ENCODE results near the gene INMT.

DNA sequence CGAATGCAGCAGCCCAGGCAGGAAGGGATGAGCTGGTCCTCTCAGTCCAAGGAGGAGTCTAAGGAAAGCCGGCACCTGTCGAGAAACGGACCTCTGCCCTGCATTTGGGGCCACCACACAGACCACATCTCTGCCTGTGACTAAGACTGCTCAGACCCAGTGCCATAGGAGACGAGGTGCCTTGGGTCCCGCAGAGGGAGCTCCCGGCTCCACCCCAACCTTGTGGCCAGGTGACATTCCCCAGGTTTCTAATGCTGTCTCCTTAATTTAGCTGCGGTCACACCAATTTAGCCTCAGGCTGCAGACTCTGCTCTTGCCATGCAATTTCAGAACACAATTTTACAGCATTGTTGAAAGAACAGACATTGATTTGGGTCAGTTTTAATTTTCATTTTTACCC lies 46.9 kb upstream of the INMT start:
- TF ChIP-seq, protein P1, sequence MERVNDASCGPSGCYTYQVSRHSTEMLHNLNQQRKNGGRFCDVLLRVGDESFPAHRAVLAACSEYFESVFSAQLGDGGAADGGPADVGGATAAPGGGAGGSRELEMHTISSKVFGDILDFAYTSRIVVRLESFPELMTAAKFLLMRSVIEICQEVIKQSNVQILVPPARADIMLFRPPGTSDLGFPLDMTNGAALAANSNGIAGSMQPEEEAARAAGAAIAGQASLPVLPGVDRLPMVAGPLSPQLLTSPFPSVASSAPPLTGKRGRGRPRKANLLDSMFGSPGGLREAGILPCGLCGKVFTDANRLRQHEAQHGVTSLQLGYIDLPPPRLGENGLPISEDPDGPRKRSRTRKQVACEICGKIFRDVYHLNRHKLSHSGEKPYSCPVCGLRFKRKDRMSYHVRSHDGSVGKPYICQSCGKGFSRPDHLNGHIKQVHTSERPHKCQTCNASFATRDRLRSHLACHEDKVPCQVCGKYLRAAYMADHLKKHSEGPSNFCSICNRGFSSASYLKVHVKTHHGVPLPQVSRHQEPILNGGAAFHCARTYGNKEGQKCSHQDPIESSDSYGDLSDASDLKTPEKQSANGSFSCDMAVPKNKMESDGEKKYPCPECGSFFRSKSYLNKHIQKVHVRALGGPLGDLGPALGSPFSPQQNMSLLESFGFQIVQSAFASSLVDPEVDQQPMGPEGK (tag by site-specific recombination; IDR thresholded peaks at IDR 0.05) = no peak
- TF ChIP-seq, protein P2, sequence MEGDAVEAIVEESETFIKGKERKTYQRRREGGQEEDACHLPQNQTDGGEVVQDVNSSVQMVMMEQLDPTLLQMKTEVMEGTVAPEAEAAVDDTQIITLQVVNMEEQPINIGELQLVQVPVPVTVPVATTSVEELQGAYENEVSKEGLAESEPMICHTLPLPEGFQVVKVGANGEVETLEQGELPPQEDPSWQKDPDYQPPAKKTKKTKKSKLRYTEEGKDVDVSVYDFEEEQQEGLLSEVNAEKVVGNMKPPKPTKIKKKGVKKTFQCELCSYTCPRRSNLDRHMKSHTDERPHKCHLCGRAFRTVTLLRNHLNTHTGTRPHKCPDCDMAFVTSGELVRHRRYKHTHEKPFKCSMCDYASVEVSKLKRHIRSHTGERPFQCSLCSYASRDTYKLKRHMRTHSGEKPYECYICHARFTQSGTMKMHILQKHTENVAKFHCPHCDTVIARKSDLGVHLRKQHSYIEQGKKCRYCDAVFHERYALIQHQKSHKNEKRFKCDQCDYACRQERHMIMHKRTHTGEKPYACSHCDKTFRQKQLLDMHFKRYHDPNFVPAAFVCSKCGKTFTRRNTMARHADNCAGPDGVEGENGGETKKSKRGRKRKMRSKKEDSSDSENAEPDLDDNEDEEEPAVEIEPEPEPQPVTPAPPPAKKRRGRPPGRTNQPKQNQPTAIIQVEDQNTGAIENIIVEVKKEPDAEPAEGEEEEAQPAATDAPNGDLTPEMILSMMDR (tag by site-specific recombination; IDR thresholded peaks at IDR 0.05) = no peak
- TF ChIP-seq ZBTB1 (tag by site-specific recombination; IDR thresholded peaks at IDR 0.05) (no peak), ZNF274 (IDR thresholded peaks at IDR 0.05; ENCODE audit: low read length) (no peak), ZNF274 (tag by site-specific recombination; IDR thresholded peaks at IDR 0.05; ENCODE audit: borderline replicate concordance) (no peak), ZNF530 (tag by site-specific recombination; IDR thresholded peaks at IDR 0.05; ENCODE audit: low read depth) (no peak), RBAK (tag by site-specific recombination; IDR thresholded peaks at IDR 0.05) (no peak), TCF7L2 (IDR thresholded peaks at IDR 0.05; ENCODE audit: borderline replicate concordance, low read depth, low read length) (no peak), KLF16 (tag by site-specific recombination; IDR thresholded peaks at IDR 0.05) (no peak), ZNF311 (tag by site-specific recombination; IDR thresholded peaks at IDR 0.05; ENCODE audit: borderline replicate concordance) (no peak)
- TF ChIP-seq, protein P3, sequence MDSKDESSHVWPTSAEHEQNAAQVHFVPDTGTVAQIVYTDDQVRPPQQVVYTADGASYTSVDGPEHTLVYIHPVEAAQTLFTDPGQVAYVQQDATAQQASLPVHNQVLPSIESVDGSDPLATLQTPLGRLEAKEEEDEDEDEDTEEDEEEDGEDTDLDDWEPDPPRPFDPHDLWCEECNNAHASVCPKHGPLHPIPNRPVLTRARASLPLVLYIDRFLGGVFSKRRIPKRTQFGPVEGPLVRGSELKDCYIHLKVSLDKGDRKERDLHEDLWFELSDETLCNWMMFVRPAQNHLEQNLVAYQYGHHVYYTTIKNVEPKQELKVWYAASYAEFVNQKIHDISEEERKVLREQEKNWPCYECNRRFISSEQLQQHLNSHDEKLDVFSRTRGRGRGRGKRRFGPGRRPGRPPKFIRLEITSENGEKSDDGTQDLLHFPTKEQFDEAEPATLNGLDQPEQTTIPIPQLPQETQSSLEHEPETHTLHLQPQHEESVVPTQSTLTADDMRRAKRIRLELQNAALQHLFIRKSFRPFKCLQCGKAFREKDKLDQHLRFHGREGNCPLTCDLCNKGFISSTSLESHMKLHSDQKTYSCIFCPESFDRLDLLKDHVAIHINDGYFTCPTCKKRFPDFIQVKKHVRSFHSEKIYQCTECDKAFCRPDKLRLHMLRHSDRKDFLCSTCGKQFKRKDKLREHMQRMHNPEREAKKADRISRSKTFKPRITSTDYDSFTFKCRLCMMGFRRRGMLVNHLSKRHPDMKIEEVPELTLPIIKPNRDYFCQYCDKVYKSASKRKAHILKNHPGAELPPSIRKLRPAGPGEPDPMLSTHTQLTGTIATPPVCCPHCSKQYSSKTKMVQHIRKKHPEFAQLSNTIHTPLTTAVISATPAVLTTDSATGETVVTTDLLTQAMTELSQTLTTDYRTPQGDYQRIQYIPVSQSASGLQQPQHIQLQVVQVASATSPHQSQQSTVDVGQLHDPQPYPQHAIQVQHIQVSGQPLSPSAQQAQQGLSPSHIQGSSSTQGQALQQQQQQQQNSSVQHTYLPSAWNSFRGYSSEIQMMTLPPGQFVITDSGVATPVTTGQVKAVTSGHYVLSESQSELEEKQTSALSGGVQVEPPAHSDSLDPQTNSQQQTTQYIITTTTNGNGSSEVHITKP (tag by site-specific recombination; IDR thresholded peaks at IDR 0.05) = no peak
- TF ChIP-seq, protein P4, sequence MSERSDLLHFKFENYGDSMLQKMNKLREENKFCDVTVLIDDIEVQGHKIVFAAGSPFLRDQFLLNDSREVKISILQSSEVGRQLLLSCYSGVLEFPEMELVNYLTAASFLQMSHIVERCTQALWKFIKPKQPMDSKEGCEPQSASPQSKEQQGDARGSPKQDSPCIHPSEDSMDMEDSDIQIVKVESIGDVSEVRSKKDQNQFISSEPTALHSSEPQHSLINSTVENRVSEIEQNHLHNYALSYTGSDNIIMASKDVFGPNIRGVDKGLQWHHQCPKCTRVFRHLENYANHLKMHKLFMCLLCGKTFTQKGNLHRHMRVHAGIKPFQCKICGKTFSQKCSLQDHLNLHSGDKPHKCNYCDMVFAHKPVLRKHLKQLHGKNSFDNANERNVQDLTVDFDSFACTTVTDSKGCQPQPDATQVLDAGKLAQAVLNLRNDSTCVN (tag by site-specific recombination; optimal IDR thresholded peaks at IDR 0.05) = no peak
- TF ChIP-seq, protein P5, sequence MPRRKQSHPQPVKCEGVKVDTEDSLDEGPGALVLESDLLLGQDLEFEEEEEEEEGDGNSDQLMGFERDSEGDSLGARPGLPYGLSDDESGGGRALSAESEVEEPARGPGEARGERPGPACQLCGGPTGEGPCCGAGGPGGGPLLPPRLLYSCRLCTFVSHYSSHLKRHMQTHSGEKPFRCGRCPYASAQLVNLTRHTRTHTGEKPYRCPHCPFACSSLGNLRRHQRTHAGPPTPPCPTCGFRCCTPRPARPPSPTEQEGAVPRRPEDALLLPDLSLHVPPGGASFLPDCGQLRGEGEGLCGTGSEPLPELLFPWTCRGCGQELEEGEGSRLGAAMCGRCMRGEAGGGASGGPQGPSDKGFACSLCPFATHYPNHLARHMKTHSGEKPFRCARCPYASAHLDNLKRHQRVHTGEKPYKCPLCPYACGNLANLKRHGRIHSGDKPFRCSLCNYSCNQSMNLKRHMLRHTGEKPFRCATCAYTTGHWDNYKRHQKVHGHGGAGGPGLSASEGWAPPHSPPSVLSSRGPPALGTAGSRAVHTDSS (tag by site-specific recombination; IDR thresholded peaks at IDR 0.05) = no peak

Data from HEK293 (cell line).